ENCODE measurements around the gene FADS2.

DNA sequence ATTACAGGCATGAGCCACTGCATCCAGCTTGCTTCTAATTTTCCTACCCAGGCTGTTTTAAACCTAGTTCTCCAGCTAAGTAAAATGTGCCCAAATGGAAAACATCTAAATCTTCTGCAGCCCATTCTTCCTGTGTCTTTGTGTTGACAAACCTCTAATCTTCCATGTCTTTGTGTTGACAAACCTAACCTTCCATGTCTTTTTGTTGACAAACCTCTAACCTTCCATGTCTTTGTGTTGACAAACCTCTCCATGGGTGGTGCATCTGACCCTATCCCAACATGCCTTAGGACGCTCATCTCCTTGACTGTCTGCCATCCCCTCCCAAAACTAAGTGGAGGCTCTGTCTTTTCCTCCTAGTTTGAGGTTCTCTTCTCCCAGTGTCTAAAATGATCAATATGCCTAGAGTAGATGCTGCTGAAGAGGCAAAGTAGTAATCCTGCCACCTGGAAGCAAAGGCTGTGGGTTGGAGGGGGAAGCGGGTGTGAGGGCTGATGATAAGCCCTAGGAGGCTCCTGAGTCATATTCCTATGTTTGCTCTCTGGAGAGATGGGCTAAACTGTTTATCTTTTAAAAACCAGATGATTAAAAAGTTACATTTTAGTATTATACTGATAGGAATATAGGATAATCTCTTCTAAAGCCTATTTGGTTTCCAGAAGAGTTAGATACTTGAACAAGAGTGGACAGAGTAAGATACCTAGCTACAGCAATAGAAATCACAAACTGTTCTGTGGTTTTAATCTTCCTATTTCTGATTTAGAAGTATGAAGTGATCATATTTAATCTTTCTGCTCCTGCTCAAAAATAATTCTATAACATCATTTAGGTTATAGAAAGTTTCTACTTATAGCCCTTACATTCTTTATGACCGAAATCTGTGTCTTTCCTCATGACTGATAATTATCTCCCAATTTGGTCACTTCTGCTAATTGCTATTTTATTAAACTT lies 27.5 kb upstream of the FADS2 start:
- TF ChIP-seq EZH2 (IDR thresholded peaks at IDR 0.05; ENCODE audit: insufficient read depth, poor library complexity, severe bottlenecking) (no peak), EZH2phosphoT487 (IDR thresholded peaks at IDR 0.05; ENCODE audit: insufficient read depth, low read depth) (no peak)

All from GM23248 (cell line).